HG03175 (cell line): Measurements from ENCODE around the gene KLHL29.
"Not testable (repeated sequence)": the region's sequence is repeated elsewhere in the genome, so short reads cannot be mapped to it uniquely, and the experiment has no call there.

Experiments used
- ATAC-seq: cut with Tn5 transposase; IDR thresholded peaks from one replicate; pipeline ENCODE4 v1.9.1; 2021; ENCODE audit warnings: mild to moderate bottlenecking, moderate library complexity; ENCODE audit not compliant: unreplicated experiment

Gene KLHL29

DNA sequence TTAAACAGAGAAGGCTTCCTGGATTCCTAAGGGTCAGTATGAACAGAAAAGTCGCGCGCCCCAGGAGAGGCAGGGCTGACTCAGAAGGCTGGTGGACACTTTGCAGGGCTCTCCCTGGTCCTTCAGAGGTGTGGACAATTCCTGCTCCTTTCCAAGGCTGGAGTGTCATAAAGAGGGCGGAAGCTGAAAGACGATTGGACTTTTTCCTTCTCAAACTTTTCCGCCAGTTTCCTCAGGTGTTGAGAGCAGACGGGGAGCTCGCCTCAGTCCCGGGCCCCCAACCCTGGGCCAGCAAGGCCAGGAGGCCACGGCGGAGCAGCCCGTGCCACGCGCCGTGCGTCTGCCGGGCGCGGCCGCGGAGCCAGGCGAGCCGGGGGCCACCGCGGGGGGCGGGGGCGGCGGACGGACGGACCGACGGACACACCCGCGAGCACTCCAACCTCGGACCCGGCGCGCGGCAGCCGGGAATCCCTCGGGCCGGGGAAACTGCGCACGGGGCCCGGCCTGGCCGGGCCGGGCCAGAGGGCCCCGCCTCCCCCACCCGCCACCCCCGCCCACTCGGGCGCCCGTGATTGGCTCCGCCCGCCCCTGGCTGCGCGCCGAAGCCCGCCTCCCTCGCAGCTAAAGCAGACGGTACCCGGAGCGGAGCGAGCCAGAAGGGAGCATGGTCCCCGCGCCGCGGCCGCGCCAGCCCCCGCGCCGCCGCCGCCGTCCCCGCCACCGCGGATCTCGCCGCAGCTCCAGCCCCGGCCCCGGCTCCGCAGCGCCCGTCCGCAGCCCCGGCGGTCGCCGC, at the start of gene KLHL29:
Gene KLHL29 (plus strand): TSS at position 629 of the 793 bp plus-strand sequence. CDS start 177,018 bp downstream, outside the sequence.
- ATAC-seq, result peak; percentile 58

DNA sequence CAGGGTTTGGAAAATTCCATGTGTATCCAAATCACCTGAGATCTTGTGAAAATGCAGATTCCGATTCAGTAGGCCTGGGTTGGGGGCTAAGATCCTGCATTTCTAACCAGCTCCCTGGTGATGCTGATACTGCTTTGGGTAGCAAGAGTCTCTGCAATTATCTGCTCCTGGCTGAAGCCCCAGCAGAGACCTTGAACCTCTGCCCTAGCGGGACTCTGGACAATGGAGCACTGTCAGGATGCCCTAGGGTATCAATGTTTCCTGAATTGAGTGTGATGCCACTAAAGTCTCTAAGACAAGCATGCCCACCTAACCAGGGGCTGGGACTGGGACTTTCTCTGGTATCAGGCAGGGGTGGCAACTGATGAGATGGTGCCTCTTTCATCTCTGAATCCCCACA, 49.4 kb upstream of the KLHL29 start:
- no peak for ATAC-seq

DNA sequence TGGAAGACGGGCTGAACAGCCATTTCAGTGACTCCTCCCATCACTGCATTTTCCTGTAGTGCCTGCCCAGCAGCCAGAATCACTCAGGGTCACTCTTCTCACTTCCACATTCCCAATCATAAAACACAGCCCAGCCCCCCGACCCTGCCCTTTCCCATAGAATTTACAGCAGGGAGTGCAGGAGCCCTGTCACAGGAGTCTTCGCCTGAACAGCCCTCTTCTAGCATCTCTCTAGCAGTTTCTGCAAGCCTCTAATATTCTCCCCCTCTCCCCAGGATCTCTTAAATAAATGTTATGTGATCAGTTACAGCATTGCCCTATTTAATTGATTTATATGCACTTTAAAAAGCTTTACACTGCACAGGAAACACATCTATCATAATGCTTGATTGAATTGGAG, 42.9 kb upstream of the KLHL29 start:
- no peak for ATAC-seq

DNA sequence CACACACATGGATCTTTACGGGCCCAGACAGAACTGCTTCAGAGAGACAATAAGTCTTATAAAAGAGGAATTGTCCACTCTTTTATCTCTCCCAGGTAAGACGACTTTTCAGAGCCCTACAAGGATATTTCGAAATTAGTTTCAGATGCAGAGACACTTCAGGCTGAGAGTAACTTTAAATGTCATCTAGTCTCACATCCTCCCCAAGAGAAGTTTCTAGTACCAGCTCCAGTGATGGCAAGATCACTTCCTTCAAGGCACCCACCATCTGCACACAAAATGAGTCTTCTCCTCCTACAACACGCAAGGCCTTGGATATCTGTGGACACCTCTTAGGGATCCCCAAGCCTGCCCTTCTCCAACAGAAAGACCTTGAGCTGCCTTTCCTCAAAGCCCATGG, 39.0 kb upstream of the KLHL29 start:
- no peak for ATAC-seq

DNA sequence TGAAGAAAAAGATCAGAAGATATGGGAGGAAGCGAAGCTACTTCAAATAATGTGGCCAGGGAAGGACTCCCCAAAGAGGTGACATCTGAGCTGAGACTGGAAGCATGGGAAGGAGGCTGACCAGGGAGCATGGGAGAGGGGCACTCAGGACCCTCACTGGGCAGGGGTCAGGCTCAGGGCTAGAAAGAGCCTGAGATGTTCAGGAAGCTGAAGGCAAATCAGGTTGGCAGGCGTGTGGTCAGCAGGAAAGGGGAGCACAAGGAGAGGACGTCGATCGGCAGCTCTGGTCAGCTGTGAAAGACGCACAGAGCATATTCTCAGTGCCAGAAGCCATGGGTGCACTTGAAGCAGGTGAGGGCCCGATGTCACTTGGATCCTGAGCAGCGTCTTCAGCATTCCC, 38.2 kb upstream of the KLHL29 start:
- no peak for ATAC-seq

DNA sequence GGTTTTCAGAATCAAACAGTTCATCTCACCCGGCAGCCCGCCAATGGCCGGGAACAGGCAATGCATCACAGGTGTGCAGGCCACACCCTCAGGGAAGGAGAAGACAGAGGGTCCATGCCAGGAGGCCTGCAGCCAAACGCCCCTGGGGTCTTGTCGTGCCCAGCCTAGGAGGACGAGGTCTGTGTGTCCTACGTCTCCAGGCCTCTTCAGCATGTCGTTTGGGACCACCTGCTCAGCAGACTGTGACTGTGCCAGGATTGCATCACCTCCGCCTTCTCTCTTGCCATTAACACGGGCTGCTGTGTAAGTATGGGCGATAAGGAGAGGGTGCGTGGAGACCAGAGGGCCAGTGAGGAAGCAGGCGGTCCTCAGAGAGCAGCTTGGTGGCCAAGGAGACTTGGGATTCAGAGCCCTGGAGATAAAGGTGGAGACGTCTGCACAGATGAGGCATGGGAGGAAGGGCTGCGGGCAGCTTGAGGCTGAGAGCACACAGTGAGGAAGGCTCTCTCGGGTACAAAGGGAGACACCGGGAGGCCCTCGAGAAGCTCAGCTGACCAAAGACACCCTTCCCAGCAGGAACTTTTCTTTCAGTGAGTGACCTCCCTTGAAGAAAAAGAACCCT, 37.4 kb upstream of the KLHL29 start:
- no peak for ATAC-seq

DNA sequence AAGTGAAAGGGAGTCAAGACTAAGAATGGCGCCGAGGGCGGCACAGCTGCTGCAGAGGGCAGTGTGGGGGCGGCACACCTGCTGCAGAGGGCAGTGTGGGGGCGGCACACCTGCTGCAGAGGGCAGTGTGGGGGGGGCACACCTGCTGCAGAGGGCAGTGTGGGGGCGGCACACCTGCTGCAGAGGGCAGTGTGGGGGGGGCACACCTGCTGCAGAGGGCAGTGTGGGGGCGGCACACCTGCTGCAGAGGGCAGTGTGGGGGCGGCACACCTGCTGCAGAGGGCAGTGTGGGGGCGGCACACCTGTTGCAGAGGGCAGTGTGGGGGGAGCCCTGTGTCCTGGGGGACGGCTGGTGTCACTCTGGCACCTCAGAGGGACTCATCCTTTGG, 36.9 kb upstream of the KLHL29 start:
- not testable (repeated sequence) for ATAC-seq

DNA sequence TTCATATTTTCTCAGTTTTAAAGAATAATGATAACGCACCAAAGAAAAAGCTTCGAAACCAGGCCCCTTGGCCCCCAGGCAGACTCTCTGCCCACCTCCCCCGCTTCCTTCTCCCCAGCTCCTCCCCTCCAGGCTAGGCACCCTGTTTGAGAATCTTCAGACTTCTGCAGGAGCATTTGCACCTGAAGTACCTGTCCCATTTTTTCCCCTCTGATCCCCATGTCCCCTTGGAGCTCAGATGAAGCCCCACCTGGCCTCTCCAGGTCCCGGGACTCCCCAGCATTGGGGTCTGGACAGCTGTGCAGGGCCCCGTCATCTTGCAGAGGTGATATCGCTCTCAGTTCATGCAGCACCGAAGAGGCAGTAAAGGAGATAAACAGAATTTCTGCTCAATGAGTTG, 35.5 kb upstream of the KLHL29 start:
- no peak for ATAC-seq

DNA sequence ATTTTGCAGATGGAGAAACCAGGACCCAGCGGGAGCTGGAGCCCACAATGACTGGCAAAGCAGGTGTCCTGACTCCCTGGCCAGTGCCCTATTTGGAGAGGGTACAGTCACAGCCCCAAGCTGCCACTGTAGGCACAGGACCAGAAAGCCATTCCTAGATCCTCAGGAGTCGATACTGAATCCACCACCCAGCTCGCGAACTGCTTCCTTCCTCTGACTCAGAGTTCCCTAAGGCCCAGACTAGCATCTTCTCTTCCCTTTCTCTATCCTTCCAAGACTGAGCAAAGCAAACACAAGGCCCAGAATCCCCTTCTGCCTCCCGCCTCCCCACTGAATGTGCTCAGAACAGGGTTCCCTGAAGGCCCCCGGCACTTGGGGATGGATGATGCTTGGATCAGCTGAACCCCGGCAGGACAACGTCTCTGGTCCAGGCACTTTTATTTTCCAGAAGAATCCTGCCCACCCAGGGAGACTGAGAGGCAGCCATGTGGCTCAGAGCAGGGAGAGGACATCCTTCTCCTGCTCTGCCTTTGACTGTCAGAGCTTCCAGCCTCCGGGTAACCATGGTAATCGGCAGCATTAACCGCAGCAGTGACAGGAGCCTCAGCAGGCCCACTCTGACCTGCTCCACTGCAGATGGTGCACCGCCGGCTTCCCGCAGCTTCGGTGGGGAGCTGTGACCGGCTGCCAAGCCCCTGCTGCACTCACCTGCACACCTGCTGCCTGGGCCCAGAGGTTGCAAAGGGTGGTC, 34.8 kb upstream of the KLHL29 start:
- ATAC-seq, result no peak

DNA sequence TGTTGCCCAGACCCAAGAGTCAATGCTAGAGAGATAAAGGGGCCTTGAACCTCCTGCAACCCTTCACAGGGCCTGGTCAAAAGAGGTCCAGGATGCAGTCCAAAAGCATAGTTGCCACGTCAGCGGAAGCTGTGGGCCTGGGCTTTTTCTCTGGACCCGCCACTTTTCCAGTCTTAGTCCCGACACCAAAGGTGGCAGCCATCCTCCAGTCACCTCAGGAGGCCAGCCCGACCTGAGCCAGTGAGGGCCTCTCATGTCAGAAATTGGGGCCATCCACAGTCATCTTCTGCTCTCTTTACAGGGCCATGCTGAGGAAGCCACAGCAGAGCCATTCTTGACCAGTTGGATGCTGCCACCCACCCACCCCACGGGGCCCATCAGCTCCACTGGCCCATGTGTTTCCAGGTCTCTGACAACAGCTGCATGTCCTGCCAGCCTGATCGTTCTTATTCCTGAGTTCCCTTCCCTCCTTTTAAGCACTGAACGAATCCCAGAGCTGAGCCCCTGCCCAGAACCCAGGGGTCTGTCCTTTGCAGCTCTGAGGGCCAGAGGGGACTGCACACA, 34.1 kb upstream of the KLHL29 start:
- no peak for ATAC-seq

DNA sequence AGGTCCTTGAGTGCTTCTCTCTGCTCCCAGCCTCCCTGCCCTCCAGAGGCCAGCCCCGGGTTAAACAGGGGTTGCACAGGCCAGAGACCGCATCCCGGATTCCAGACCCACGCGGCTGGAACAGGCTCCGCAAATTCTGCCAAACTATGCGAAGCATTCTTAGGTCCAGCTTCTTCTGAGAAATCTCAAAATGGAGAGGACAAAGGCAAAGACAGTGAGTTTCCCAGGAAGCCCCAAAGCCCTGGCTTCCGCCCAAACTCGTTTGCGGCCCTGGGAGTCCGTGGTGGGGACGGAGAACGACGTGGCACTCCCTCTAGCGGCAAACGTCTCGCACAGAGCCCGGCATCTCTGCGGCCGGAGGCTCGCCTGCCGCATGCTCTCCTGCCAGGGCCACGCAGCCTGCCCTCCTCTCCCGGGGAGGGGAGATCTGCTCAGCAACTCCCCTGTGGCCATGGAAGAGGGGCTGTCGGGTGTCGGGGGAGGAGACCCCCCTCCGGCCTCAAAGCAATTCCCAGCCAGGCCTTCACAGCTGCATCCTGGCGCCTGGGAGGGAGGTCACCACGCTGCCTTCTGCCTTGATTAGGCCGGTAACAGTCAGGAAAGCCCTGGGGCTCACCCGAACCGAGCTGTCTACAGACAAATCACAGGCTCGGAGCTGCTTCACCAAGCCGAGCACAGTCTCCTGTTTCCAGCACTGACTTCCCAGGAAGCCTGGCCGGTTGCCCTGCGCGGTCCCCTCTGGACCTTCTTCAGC, 33.4 kb upstream of the KLHL29 start:
- ATAC-seq, result peak; percentile 96

DNA sequence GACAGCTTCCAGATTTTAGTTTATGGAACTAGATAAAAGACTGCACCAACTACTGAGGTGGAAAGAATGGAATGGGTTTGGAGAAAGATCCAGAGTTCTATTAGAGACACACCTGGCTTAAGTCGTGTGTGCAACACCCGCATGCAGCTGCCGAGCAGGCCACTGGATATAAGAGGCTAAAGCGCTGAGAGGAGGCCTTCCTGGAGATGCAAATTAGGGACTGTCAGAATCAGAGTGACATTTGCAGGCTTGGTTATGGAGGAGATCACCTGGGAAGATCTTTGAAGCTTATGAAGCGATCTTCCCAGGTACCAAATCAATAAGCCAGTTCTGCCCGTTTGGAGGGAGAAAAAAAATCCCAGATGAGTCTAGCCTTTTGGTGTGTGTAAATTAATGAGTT, 30.4 kb upstream of the KLHL29 start:
- peak; percentile 62 for ATAC-seq

DNA sequence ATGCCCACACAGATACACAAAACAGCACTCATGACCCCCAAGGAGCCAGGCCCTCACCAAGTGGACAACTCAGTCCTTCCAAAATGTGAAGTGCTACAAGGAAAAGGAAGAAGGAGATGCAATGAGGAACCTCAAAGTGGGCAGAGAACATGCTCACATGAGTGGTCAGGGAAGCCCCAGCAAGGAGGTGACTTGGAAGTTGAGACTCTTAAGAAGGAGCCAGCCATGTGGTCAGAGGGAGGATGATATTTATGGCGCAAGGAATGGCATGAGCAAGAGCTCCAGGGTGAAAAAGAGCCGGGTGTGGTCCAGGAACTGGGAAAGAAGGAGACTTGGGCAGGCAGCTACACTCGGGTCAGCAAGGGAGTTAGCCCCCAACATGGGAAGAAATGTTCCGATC, 30.0 kb upstream of the KLHL29 start:
- no peak for ATAC-seq

DNA sequence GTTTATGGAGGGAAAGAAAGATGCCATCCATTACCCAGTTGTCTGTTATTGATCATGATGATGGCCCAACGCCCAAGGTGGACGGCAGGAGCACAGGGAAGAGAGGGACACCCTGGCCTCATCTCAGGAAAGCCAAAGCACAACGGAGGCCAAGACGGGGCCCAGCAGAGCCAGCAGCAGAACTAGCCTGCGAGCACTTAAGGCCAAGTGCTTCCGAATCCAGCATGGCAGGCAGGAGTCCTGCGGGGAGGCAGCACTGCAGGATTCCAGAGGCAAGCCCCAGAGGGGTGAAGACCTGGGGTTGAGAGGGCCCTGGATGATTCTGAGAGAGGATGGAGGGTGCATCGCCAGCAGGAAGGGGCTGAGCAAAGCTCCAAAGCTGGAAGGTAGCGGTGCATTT, 28.3 kb upstream of the KLHL29 start:
- no peak for ATAC-seq

DNA sequence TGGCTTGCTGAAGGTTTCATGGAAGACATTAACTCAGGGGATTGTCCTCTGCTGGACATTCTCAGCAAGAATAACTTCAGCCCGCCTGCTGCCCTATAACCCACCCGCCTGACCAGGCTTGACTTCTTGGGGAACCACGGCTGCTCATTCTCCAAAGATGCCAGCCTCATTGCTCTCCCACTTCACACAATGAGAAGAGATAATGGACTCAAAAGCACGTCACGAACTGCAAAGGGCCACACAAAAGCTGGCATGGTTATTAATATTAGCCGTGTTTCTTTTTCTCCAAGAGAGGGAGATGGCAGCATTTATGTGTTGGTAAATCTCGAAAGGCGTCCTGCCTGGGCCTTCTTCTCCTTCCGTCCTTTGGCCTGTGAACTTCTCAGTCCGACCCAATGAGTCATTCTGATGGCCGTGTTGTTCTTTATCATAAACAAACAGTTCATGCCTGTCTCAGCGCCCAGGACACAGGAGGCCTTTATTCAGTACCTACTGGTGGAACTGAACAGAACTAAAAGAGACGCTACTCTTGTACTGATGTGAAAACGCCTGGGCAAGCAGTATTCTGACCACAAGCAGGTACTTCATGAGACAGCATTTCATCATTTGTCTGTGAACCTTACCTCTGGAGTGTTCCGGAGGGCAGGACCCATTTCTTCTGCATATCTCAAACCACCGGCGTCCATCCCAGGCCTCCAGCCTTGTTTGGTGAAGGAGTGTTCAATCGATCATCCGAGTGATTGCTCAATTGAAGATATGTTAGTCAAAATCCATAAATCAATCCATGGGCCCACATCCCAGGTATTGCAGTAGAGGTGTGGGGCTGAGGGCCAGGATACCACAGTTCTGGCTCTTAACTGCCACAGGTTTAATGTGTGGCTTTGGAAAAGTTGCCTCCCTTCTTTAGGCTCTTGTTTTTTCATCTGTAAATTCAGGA, 25.1 kb upstream of the KLHL29 start:
- no peak for ATAC-seq

DNA sequence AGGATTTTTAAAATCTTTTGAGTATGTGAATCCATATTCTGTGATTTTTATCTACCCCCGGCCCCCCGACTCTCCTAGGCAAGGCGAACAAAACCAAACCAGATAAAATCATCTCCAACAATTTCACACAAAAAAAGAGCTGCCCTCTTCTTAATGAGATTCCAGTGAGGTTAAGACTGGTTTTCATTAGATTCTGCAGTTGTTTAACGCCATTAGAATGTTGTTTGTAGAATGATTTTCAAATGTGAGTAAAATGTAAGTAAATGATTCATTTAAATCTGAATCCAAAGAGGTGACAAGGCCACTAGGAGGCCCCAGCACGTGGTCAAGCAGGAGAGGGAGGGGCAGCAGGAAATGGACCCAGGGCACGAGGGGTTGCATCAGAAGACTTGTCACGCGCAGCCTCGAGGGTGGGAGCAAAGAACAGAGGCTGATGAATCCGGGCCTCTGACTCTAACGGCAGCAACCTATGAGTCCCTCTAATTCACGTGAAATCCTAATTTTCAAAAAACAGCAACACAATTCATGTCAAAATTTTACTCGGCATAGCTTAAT, 24.3 kb upstream of the KLHL29 start:
- no peak for ATAC-seq

DNA sequence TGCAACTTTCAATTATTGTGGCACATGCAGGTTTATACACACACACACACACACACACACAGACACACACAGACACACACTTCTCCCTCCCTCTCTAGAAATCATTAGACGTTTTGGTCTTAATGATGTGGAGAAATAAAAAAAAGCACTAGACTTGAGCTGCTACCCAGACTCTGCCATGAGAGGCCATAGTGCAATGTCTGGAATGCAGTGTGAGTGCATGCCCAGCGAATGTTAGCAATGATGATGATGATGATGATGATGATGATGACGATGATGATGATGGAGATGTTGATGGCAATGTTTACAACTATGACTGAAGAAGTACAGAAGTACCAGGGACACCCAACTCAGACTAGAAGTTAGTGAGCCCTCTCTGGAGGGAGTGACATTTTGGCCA, 23.8 kb upstream of the KLHL29 start:
- ATAC-seq, result no peak

DNA sequence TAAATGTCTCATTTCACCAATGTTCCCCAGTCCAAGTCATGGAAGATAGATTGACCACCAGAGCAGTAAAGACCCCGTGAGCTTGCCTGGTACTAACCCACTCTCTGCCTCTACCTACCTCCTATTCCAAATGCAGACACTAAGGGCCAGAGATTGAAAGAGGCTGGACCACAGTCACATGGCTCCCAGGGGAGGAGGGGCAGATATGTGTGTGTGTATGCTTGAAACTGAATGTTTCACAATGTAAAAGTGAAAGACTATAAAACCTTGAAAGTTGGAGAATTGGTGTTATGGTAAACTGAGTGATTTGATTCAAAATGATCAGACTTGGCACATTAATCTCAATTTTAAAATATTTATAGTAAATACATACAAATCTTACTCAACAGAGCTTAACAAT, 21.7 kb upstream of the KLHL29 start:
- no peak for ATAC-seq

DNA sequence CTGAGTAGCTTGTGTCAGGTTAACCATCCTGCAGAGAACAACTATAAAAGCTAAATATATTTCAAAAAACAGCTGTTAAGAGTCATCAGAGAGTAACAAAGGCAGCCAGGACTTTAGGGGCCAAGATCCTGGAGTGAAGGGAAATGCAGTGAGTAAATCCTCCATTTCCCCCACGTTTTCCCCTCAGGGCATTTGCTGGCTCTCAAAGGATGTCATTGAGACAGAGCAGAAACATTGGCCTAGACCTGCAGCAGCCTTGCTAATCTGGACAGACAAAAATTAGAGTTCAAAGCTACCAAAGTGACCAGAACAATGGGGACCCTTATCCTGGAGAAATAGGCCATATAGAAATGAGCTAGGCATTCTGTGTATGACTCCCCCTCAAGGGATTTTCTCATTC, 21.1 kb upstream of the KLHL29 start:
- ATAC-seq, result no peak

DNA sequence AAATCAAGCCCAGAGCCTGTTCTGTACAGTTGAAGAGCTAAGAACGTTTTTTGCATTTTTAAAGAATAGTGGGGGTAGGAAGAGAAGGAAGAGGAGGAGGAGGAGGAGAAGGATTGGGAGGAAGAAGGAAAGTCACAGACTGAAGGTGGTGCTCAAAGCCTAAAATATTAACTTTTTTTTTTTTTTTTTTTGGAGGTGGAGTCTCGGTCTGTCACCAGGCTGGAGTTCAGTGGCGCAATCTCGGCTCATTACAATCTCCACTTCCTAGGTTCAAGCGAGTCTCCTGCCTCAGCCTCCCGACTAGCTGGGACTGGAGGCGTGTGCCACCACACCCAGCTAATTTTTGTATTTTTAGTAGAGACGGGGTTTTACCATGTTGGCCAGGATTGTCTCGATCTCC, 18.3 kb upstream of the KLHL29 start:
- no peak for ATAC-seq
